ENCODE measurements around the gene AP3B1. TPM values are rescaled to one million over a fixed set of nuclear protein-coding genes. Genes with fewer than 3 reads are reported as not detected.

AP3B1 gene
- total RNA-seq: 10 to 100 TPM; 48.0 to 63.5 (median 48.2) TPM

GRCh38 chr5:78294248-78295034, at the start of gene AP3B1:
Gene AP3B1 (minus strand): TSS chr5:78294698. CDS start chr5:78294579, 119 bp downstream.
- Histone ChIP-seq H3K27me3 (no peaks in the 10 kb centered on the region), H3K36me3 (no peaks in the 10 kb centered on the region), H3K4me3 (peak within 1 kb of the TSS; percentile 75 to 92 (median 91)), H3K4me1 (no peaks in the 10 kb centered on the region), H3K9me3 (no peaks in the 10 kb centered on the region), H3K27ac (peak within 1 kb of the TSS; percentile 89 to 94)
- DNase-seq (ENCODE audit: low spot score in 2 of 2): peak; percentile 99
- intact Hi-C loops (cut with DNase I; ENCODE audit: low total_unique reads): no loop called here
- peak; percentile 90 for TF ChIP-seq POLR2A (IDR thresholded peaks at IDR 0.05)
- TF ChIP-seq CTCF (IDR thresholded peaks at IDR 0.05): peak in 1 of 3 donors; percentile 16
- TF ChIP-seq POLR2AphosphoS5 (IDR thresholded peaks at IDR 0.05): peak; percentile 81 to 96 (median 92)

- intact Hi-C loops (cut with DNase I; ENCODE audit: low total_unique reads): no loop called here
- no peak for TF ChIP-seq CTCF (IDR thresholded peaks at IDR 0.05)
- no peak for TF ChIP-seq POLR2A (IDR thresholded peaks at IDR 0.05)
- no peak for TF ChIP-seq POLR2AphosphoS5 (IDR thresholded peaks at IDR 0.05)
- no peaks in the 10 kb centered on the region for H3K36me3 ChIP-seq
Measured at GRCh38 chr5:78341440-78341839, 46.9 kb upstream of the AP3B1 start.

GRCh38 chr5:78339617-78340436, 45.3 kb upstream of the AP3B1 start:
- H3K4me3 ChIP-seq: no peak overlapping the region
- TF ChIP-seq POLR2A (IDR thresholded peaks at IDR 0.05): no peak
- TF ChIP-seq POLR2AphosphoS5 (IDR thresholded peaks at IDR 0.05): no peak
- TF ChIP-seq CTCF (IDR thresholded peaks at IDR 0.05): no peak
- intact Hi-C loops (cut with DNase I; ENCODE audit: low total_unique reads): no loop called here
- no peak overlapping the region for H3K27ac ChIP-seq
- H3K36me3 ChIP-seq: no peaks in the 10 kb centered on the region
- peaks cover 9% of the 10 kb centered on the region in 2 donors for H3K9me3 ChIP-seq
- no peaks in the 10 kb centered on the region for H3K4me1 ChIP-seq
- DNase-seq (ENCODE audit: low spot score in 2 of 2): no peak
- no peaks in the 10 kb centered on the region for H3K27me3 ChIP-seq

More at GRCh38 chr5:78341440-78341839, 46.9 kb upstream of the AP3B1 start:
- Histone ChIP-seq H3K4me3 (no peak overlapping the region), H3K4me1 (no peaks in the 10 kb centered on the region), H3K27ac (no peak overlapping the region), H3K9me3 (peaks cover 9% of the 10 kb centered on the region in 2 donors), H3K27me3 (no peaks in the 10 kb centered on the region)
- DNase-seq (ENCODE audit: low spot score in 2 of 2): no peak

- DNase-seq (ENCODE audit: low spot score in 2 of 2): no peak
- Histone ChIP-seq H3K27ac (no peak overlapping the region), H3K27me3 (no peaks in the 10 kb centered on the region), H3K4me1 (no peaks in the 10 kb centered on the region), H3K9me3 (peaks cover 9% of the 10 kb centered on the region in 2 donors), H3K4me3 (no peak overlapping the region), H3K36me3 (no peaks in the 10 kb centered on the region)
- intact Hi-C loops (cut with DNase I; ENCODE audit: low total_unique reads): no loop called here
- TF ChIP-seq POLR2A (IDR thresholded peaks at IDR 0.05): no peak
- TF ChIP-seq POLR2AphosphoS5 (IDR thresholded peaks at IDR 0.05): no peak
- no peak for TF ChIP-seq CTCF (IDR thresholded peaks at IDR 0.05)
Measured at GRCh38 chr5:78336698-78337097, 42.2 kb upstream of the AP3B1 start.

GRCh38 chr5:78335976-78336375, 41.5 kb upstream of the AP3B1 start:
- intact Hi-C loops (cut with DNase I; ENCODE audit: low total_unique reads): no loop called here
- DNase-seq (ENCODE audit: low spot score in 2 of 2): no peak
- peaks cover 9% of the 10 kb centered on the region in 2 donors for H3K9me3 ChIP-seq
- no peaks in the 10 kb centered on the region for H3K4me1 ChIP-seq
- no peaks in the 10 kb centered on the region for H3K36me3 ChIP-seq
- H3K4me3 ChIP-seq: no peak overlapping the region
- TF ChIP-seq POLR2A (IDR thresholded peaks at IDR 0.05): no peak
- no peak for TF ChIP-seq CTCF (IDR thresholded peaks at IDR 0.05)
- no peak for TF ChIP-seq POLR2AphosphoS5 (IDR thresholded peaks at IDR 0.05)
- H3K27ac ChIP-seq: no peak overlapping the region
- H3K27me3 ChIP-seq: no peaks in the 10 kb centered on the region
